GM12878 (cell line): ENCODE data around the gene BLOC1S2. TPM values are rescaled to one million over a fixed set of nuclear protein-coding genes. Genes with fewer than 3 reads are reported as not detected.

Experiments
- ATAC-seq: fragments of 200-7000 bp; cut with Tn5 transposase; 3 replicates; pipeline ENCODE4 v1.9.1; 2020; ENCODE audit warnings: mild to moderate bottlenecking, moderate library complexity
- BruUV-seq: library from RNA; stranded (reverse); fragments of 400-500 nt; replicated peaks from 2 replicates; lab custom pipeline; 2021; lab: Mats Ljungman, UMichigan
- CTCF ChIA-PET: fragments of 300-600 bp; sonication (Branson Sonifier 250); formaldehyde crosslinking; extraction: SDS; loops from one replicate; lab custom pipeline; 2021; ENCODE audit warnings: inconsistent platforms; lab: Yijun Ruan, JAX
- POLR2A ChIA-PET: fragments of 350-600 bp; formaldehyde crosslinking; extraction: SDS; loops from one replicate; lab custom pipeline; 2021; ENCODE audit warnings: inconsistent platforms; lab: Charles Lee
- RAD21 ChIA-PET: fragments of 300-600 bp; sonication (Branson Sonifier 250); formaldehyde crosslinking; loops from one replicate; lab custom pipeline; 2023; ENCODE audit warnings: antibody characterized with exemption; ENCODE audit not compliant: unreplicated experiment; lab: Charles Lee
- SMC1A ChIA-PET: fragments of 300-600 bp; sonication (Branson Sonifier 250); formaldehyde crosslinking; loops from one replicate; lab custom pipeline; 2023; ENCODE audit not compliant: unreplicated experiment, uncharacterized antibody; lab: Charles Lee
- DNase-seq: peaks from one replicate; pipeline ENCODE4 v3.0.0-alpha.2; 2011; ENCODE audit warnings: low read depth, low spot score
- FAIRE-seq: peaks from 3 replicates; lab custom pipeline; 2011; peaks lifted over from hg19 to GRCh38; lab: Jason Lieb, UNC
- H2AFZ ChIP-seq: 2 replicates; pipeline ENCODE4 v1.6.0; 2011; ENCODE audit warnings: low read depth, low read length, control low read depth; ENCODE audit not compliant: control insufficient read depth
- H3K27ac ChIP-seq: 2 replicates; pipeline ENCODE4 v1.5.1; 2011; ENCODE audit warnings: control low read depth; ENCODE audit not compliant: control insufficient read depth, insufficient read depth
- H3K27me3 ChIP-seq, 2 experiments: replicated peaks in 1 of 2; 2 replicates each; pipeline versions ENCODE4 v1.6.0 to v1.6.1; 2011; ENCODE audit warnings: low read length in 1 of 2; ENCODE audit not compliant: control insufficient read depth in 2 of 2, insufficient read depth in 2 of 2
- H3K36me3 ChIP-seq, 2 experiments: 2 replicates each; pipeline ENCODE4 v1.5.1; 2011; ENCODE audit warnings: low read length in 1 of 2; ENCODE audit not compliant: control insufficient read depth in 2 of 2, insufficient read depth in 2 of 2
- H3K4me1 ChIP-seq: 2 replicates; pipeline ENCODE4 v1.6.1; 2011; ENCODE audit warnings: mild to moderate bottlenecking, low read length, moderate library complexity, mixed read lengths; ENCODE audit not compliant: control insufficient read depth, insufficient read depth
- H3K4me2 ChIP-seq: 2 replicates; pipeline ENCODE4 v1.6.0; 2011; ENCODE audit warnings: control low read depth; ENCODE audit not compliant: control insufficient read depth, insufficient read depth
- H3K4me3 ChIP-seq: fragments of 200-600 bp; sonication (generic); 2 replicates; pipeline ENCODE4 v1.5.1; 2016
- H3K79me2 ChIP-seq: 2 replicates; pipeline ENCODE4 v1.6.0; 2011; ENCODE audit warnings: low read length; ENCODE audit not compliant: control insufficient read depth, insufficient read depth
- H3K9ac ChIP-seq: 2 replicates; pipeline ENCODE4 v1.8.0; 2011; ENCODE audit warnings: low read length, control low read depth, mixed read lengths; ENCODE audit not compliant: control insufficient read depth, insufficient read depth
- H3K9me3 ChIP-seq: replicated peaks from 3 replicates; pipeline ENCODE4 v1.5.1; 2011; ENCODE audit warnings: mild to moderate bottlenecking, low read length; ENCODE audit not compliant: control insufficient read depth, insufficient read depth
- H4K20me1 ChIP-seq: 2 replicates; pipeline ENCODE4 v1.6.0; 2011; ENCODE audit not compliant: control insufficient read depth, insufficient read depth
- CBX3 ChIP-seq: fragments of 200-600 bp; sonication (generic); IDR thresholded peaks from 2 replicates; pipeline ENCODE4 v1.6.1; 2016; ENCODE audit warnings: low read depth, borderline replicate concordance
- MXI1 ChIP-seq: fragments of 150-350 bp; IDR thresholded peaks from 2 replicates; pipeline ENCODE4 v1.6.1; 2011; ENCODE audit warnings: low read depth, mild to moderate bottlenecking, inconsistent platforms, low read length, improper control_type of control experiment
- NBN ChIP-seq: fragments of 450-650 bp; IDR thresholded peaks from 2 replicates; pipeline ENCODE4 v1.6.1; 2016
- NFIC ChIP-seq: IDR thresholded peaks from 2 replicates; pipeline ENCODE4 v1.6.1; 2012; ENCODE audit warnings: low read depth, mild to moderate bottlenecking, inconsistent platforms, low read length, moderate library complexity
- PKNOX1 ChIP-seq: fragments of 450-650 bp; IDR thresholded peaks from 2 replicates; pipeline ENCODE4 v1.6.1; 2016; ENCODE audit warnings: mild to moderate bottlenecking
- RAD21 ChIP-seq: IDR thresholded peaks from 2 replicates; pipeline ENCODE4 v1.6.1; 2011; ENCODE audit warnings: mild to moderate bottlenecking, low read depth, low read length, moderate library complexity; ENCODE audit not compliant: insufficient read depth
- RFX5 ChIP-seq: IDR thresholded peaks from 2 replicates; pipeline ENCODE4 v1.6.1; 2011; ENCODE audit warnings: low read depth, low read length, improper control_type of control experiment
- SPI1 ChIP-seq: IDR thresholded peaks from 2 replicates; pipeline ENCODE4 v1.6.1; 2011; ENCODE audit warnings: low read depth, mild to moderate bottlenecking, low read length, moderate library complexity, borderline replicate concordance; ENCODE audit not compliant: insufficient read depth
- YBX1 ChIP-seq: fragments of 450-650 bp; IDR thresholded peaks from 2 replicates; pipeline ENCODE4 v1.6.1; 2016; ENCODE audit warnings: antibody characterized with exemption
- WGBS: methylation state at CpG from one replicate; pipeline ENCODE4 v1.1.6; 2016; ENCODE audit warnings: low lambda C conversion rate; ENCODE audit not compliant: insufficient replicate concordance, insufficient coverage; ENCODE audit errors: missing lambda C conversion rate; 5-methylcytosine and 5-hydroxymethylcytosine counted together
- in situ Hi-C: fragments of 300-500 bp; cut with MboI; formaldehyde crosslinking; loops from 9 replicates; pipeline ENCODE4 v1.14.3; 2018; ENCODE audit warnings: mixed read lengths
- intact Hi-C: fragments of 100-400 bp; cut with micrococcal nuclease; formaldehyde crosslinking; loops from one replicate; pipeline ENCODE4 v1.14.2; 2022; ENCODE audit not compliant: unreplicated experiment
- polyA plus RNA-seq, 11 experiments: library from polyadenylated mRNA; depleted of rRNA in 4 of 11; unstranded in 6 of 11; stranded (reverse) in 5 of 11; fragments of >200 nt; fragmentation: Nextera tagmentation in 4 of 11; fragmentation: Illumina TruSeq in 1 of 11; extraction: Ambion mirVana in 4 of 11; extraction: Trizol in 1 of 11; gene quantifications; 1 replicate in 1 of 11; 2 replicates in 10 of 11; pipeline versions ENCODE4 v1.2.1 to v1.2.3, GENCODE V29; 2011 to 2016; ENCODE audit warnings: inconsistent platforms in 2 of 11, missing spikeins in 2 of 11, low read depth in 1 of 11
- total RNA-seq, 4 experiments: library from RNA; depleted of rRNA in 3 of 4; stranded (reverse); fragments of >200 nt in 3 of 4; fragmentation: Illumina TruSeq in 1 of 4; extraction: Trizol in 1 of 4; gene quantifications; 2 replicates each; pipeline versions ENCODE4 v1.2.1 to v1.2.3, GENCODE V29; 2013 to 2021
- TF ChIP-seq, protein P1 (sequence below): fragments of 450-650 bp; IDR thresholded peaks from 2 replicates; pipeline ENCODE4 v1.6.1; 2017; ENCODE audit warnings: mild to moderate bottlenecking, low read depth, inconsistent platforms; ENCODE audit not compliant: poor library complexity, severe bottlenecking
- TF ChIP-seq, protein P2 (sequence below), 3 experiments: IDR thresholded peaks in 2 of 3; conservative IDR thresholded peaks in 1 of 3; 2 replicates each; pipeline ENCODE4 v1.5.1; 2011; ENCODE audit warnings: low read depth in 3 of 3, low read length in 3 of 3, mild to moderate bottlenecking in 3 of 3, control low read depth in 2 of 3, moderate library complexity in 2 of 3, inconsistent platforms in 1 of 3, mixed read lengths in 1 of 3; ENCODE audit not compliant: control insufficient read depth in 2 of 3, insufficient read depth in 1 of 3; ENCODE audit errors: extremely low read depth in 1 of 3

Gene BLOC1S2
- total and polyA plus RNA-seq, 10 of the 15 experiments (the other 5 are each of a cell fraction or from before 2014, with no cell fraction given), result 58.6 to 164 (median 79.5) TPM

- TF ChIP-seq, protein P1, sequence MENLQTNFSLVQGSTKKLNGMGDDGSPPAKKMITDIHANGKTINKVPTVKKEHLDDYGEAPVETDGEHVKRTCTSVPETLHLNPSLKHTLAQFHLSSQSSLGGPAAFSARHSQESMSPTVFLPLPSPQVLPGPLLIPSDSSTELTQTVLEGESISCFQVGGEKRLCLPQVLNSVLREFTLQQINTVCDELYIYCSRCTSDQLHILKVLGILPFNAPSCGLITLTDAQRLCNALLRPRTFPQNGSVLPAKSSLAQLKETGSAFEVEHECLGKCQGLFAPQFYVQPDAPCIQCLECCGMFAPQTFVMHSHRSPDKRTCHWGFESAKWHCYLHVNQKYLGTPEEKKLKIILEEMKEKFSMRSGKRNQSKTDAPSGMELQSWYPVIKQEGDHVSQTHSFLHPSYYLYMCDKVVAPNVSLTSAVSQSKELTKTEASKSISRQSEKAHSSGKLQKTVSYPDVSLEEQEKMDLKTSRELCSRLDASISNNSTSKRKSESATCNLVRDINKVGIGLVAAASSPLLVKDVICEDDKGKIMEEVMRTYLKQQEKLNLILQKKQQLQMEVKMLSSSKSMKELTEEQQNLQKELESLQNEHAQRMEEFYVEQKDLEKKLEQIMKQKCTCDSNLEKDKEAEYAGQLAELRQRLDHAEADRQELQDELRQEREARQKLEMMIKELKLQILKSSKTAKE, result no peak
- TF ChIP-seq CBX3, result no peak
- TF ChIP-seq, protein P2, sequence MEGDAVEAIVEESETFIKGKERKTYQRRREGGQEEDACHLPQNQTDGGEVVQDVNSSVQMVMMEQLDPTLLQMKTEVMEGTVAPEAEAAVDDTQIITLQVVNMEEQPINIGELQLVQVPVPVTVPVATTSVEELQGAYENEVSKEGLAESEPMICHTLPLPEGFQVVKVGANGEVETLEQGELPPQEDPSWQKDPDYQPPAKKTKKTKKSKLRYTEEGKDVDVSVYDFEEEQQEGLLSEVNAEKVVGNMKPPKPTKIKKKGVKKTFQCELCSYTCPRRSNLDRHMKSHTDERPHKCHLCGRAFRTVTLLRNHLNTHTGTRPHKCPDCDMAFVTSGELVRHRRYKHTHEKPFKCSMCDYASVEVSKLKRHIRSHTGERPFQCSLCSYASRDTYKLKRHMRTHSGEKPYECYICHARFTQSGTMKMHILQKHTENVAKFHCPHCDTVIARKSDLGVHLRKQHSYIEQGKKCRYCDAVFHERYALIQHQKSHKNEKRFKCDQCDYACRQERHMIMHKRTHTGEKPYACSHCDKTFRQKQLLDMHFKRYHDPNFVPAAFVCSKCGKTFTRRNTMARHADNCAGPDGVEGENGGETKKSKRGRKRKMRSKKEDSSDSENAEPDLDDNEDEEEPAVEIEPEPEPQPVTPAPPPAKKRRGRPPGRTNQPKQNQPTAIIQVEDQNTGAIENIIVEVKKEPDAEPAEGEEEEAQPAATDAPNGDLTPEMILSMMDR (IDR thresholded peaks at IDR 0.05 in 2 of 3, conservative IDR thresholded peaks at IDR 0.05 in 1 of 3; ENCODE audit: control insufficient read depth in 2 of 3, extremely low read depth in 1 of 3, insufficient read depth in 1 of 3, low read depth in 3 of 3, low read length in 3 of 3), result no peak
- no peak for TF ChIP-seq RFX5
- no peak for TF ChIP-seq PKNOX1
Observed at GRCh38 chr10:100311298-100311697, 24.8 kb upstream of the BLOC1S2 start (continued).

DNA sequence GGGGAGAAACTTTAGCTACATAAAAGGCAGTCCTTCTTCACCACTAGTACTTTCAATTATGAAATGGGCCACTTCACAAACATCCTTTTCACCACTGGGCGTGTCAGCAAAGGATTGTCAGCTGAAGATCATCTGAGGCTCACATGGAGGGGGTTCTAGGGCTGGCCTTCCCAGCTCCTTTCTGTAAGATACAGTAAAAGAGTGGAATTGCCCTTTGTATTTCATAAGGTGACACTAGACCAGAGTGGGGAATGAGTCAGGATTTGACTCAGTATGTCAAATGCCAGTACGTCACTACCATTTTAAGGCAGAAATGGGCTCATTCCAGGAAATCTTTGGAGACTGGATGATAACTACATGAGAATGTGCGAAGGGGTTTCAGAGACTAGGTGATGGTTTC is 21.2 kb upstream of the BLOC1S2 start:
- Histone ChIP-seq H3K9me3 (no peaks in the 10 kb centered on the region), H3K36me3 (no peaks in the 10 kb centered on the region), H3K9ac (no peak overlapping the region), H3K4me2 (no peak overlapping the region), H3K27me3 (peaks cover 0 to 6% of the 10 kb centered on the region in 2 experiments; a peak in 3 of 4 replicates), H3K27ac (no peak overlapping the region), H3K4me1 (no peaks in the 10 kb centered on the region), H3K79me2 (no peaks in the 10 kb centered on the region), H4K20me1 (no peaks in the 10 kb centered on the region), H3K4me3 (no peak overlapping the region), H2AFZ (no peak overlapping the region)
- intact Hi-C loops (no loop called here), in situ Hi-C loops (no loop called here)
- SMC1A ChIA-PET, result interaction anchor here (0.6 to 1.1 kb wide), 3 partner anchors 20 to 457 kb away, joined by 3 to 4 read pairs (median 3); no protein-coding TSS in a partner anchor
- no peak for DNase-seq
- no peak for FAIRE-seq
- RAD21 ChIA-PET, result no interaction called here
- no peak for ATAC-seq
- POLR2A ChIA-PET, result no interaction called here
- CTCF ChIA-PET, result no interaction called here
- BruUV-seq, result no TSS peak
- WGBS, result 47% methylated on average over 3 of the region's 3 CpGs
- TF ChIP-seq SPI1, result no peak
- no peak for TF ChIP-seq RAD21
- no peak for TF ChIP-seq NBN
- TF ChIP-seq, protein P2 (IDR thresholded peaks at IDR 0.05 in 2 of 3, conservative IDR thresholded peaks at IDR 0.05 in 1 of 3; ENCODE audit: control insufficient read depth in 2 of 3, extremely low read depth in 1 of 3, insufficient read depth in 1 of 3, low read depth in 3 of 3, low read length in 3 of 3), result no peak
- TF ChIP-seq NFIC, result no peak
- TF ChIP-seq CBX3, result no peak
- no peak for TF ChIP-seq MXI1
- TF ChIP-seq YBX1, result no peak
